Measurements from ENCODE around the gene SEMA4A.

SEMA4A gene

GRCh38 chr1:156157966-156158365, 4.6 kb downstream of the SEMA4A start:
- Histone ChIP-seq H3K9ac (ENCODE audit: low read length in 5 of 5) (no peak overlapping the region), H3K36me3 (ENCODE audit: control insufficient read depth in 5 of 5, insufficient read depth in 5 of 5, low read length in 5 of 5) (peaks cover 0 to under 1% (median 0%) of the 10 kb centered on the region in 5 donors), H3K27ac (ENCODE audit: low read depth, low read length) (no peak overlapping the region), H3K4me1 (ENCODE audit: control insufficient read depth in 5 of 5, insufficient read depth in 5 of 5, low read length in 5 of 5) (peaks cover 7 to 28% (median 17%) of the 10 kb centered on the region in 5 donors), H3K27me3 (ENCODE audit: control insufficient read depth in 5 of 5, insufficient read depth in 4 of 5, low read length in 5 of 5) (no peaks in the 10 kb centered on the region), H3K4me3 (ENCODE audit: low read depth in 1 of 5, low read length in 5 of 5) (no peak overlapping the region), H3K9me3 (ENCODE audit: control insufficient read depth in 5 of 5, low read length in 5 of 5) (no peaks in the 10 kb centered on the region)

- Histone ChIP-seq H3K36me3 (ENCODE audit: control insufficient read depth in 5 of 5, insufficient read depth in 5 of 5, low read length in 5 of 5) (peaks cover 0 to 2% (median 0%) of the 10 kb centered on the region in 5 donors), H3K4me3 (ENCODE audit: low read depth in 1 of 5, low read length in 5 of 5) (peak overlapping the region; percentile 19 to 76 (median 66)), H3K9ac (ENCODE audit: low read length in 5 of 5) (peak overlapping the region in 3 of 5 donors; percentile 12 to 73 (median 68)), H3K9me3 (ENCODE audit: control insufficient read depth in 5 of 5, low read length in 5 of 5) (no peaks in the 10 kb centered on the region), H3K27ac (ENCODE audit: low read depth, low read length) (peak overlapping the region; percentile 38), H3K27me3 (ENCODE audit: control insufficient read depth in 5 of 5, insufficient read depth in 4 of 5, low read length in 5 of 5) (no peaks in the 10 kb centered on the region), H3K4me1 (ENCODE audit: control insufficient read depth in 5 of 5, insufficient read depth in 5 of 5, low read length in 5 of 5) (peaks cover 7 to 30% (median 17%) of the 10 kb centered on the region in 5 donors)
These were observed 6.8 kb downstream of the SEMA4A start for GRCh38 chr1:156160000-156160742.

- peak overlapping the region in 3 of 5 donors; percentile 12 to 73 (median 68) for H3K9ac ChIP-seq (ENCODE audit: low read length in 5 of 5)
- H3K27me3 ChIP-seq (ENCODE audit: control insufficient read depth in 5 of 5, insufficient read depth in 4 of 5, low read length in 5 of 5), result no peaks in the 10 kb centered on the region
- peaks cover 0 to 2% (median 0%) of the 10 kb centered on the region in 5 donors for H3K36me3 ChIP-seq (ENCODE audit: control insufficient read depth in 5 of 5, insufficient read depth in 5 of 5, low read length in 5 of 5)
- peak overlapping the region; percentile 19 to 76 (median 66) for H3K4me3 ChIP-seq (ENCODE audit: low read depth in 1 of 5, low read length in 5 of 5)
- peaks cover 7 to 30% (median 17%) of the 10 kb centered on the region in 5 donors for H3K4me1 ChIP-seq (ENCODE audit: control insufficient read depth in 5 of 5, insufficient read depth in 5 of 5, low read length in 5 of 5)
- peak overlapping the region; percentile 38 for H3K27ac ChIP-seq (ENCODE audit: low read depth, low read length)
- no peaks in the 10 kb centered on the region for H3K9me3 ChIP-seq (ENCODE audit: control insufficient read depth in 5 of 5, low read length in 5 of 5)
These were observed 7.4 kb downstream of the SEMA4A start for GRCh38 chr1:156160743-156161171.

GRCh38 chr1:156162430-156163037, 9.1 kb downstream of the SEMA4A start:
- Histone ChIP-seq H3K27me3 (ENCODE audit: control insufficient read depth in 5 of 5, insufficient read depth in 4 of 5, low read length in 5 of 5) (no peaks in the 10 kb centered on the region), H3K36me3 (ENCODE audit: control insufficient read depth in 5 of 5, insufficient read depth in 5 of 5, low read length in 5 of 5) (peaks cover 0 to 2% (median 0%) of the 10 kb centered on the region in 5 donors), H3K9ac (ENCODE audit: low read length in 5 of 5) (peak overlapping the region in 1 of 5 donors; percentile 7), H3K9me3 (ENCODE audit: control insufficient read depth in 5 of 5, low read length in 5 of 5) (no peaks in the 10 kb centered on the region), H3K4me3 (ENCODE audit: low read depth in 1 of 5, low read length in 5 of 5) (no peak overlapping the region), H3K4me1 (ENCODE audit: control insufficient read depth in 5 of 5, insufficient read depth in 5 of 5, low read length in 5 of 5) (peaks cover 7 to 30% (median 17%) of the 10 kb centered on the region in 5 donors), H3K27ac (ENCODE audit: low read depth, low read length) (no peak overlapping the region)

- no peaks in the 10 kb centered on the region for H3K27me3 ChIP-seq (ENCODE audit: control insufficient read depth in 5 of 5, insufficient read depth in 4 of 5, low read length in 5 of 5)
- no peaks in the 10 kb centered on the region for H3K9me3 ChIP-seq (ENCODE audit: control insufficient read depth in 5 of 5, low read length in 5 of 5)
- H3K4me3 ChIP-seq (ENCODE audit: low read depth in 1 of 5, low read length in 5 of 5), result no peak overlapping the region
- H3K9ac ChIP-seq (ENCODE audit: low read length in 5 of 5), result no peak overlapping the region
- no peak overlapping the region for H3K27ac ChIP-seq (ENCODE audit: low read depth, low read length)
- peaks cover 0 to 2% (median 0%) of the 10 kb centered on the region in 5 donors for H3K36me3 ChIP-seq (ENCODE audit: control insufficient read depth in 5 of 5, insufficient read depth in 5 of 5, low read length in 5 of 5)
- H3K4me1 ChIP-seq (ENCODE audit: control insufficient read depth in 5 of 5, insufficient read depth in 5 of 5, low read length in 5 of 5), result peaks cover 7 to 30% (median 17%) of the 10 kb centered on the region in 5 donors
These were observed 10.3 kb downstream of the SEMA4A start for GRCh38 chr1:156163712-156164111.

- no peak overlapping the region for H3K4me3 ChIP-seq (ENCODE audit: low read depth in 1 of 5, low read length in 5 of 5)
- no peaks in the 10 kb centered on the region for H3K27me3 ChIP-seq (ENCODE audit: control insufficient read depth in 5 of 5, insufficient read depth in 4 of 5, low read length in 5 of 5)
- H3K9me3 ChIP-seq (ENCODE audit: control insufficient read depth in 5 of 5, low read length in 5 of 5), result no peaks in the 10 kb centered on the region
- H3K27ac ChIP-seq (ENCODE audit: low read depth, low read length), result no peak overlapping the region
- peaks cover 0 to 2% (median 0%) of the 10 kb centered on the region in 5 donors for H3K36me3 ChIP-seq (ENCODE audit: control insufficient read depth in 5 of 5, insufficient read depth in 5 of 5, low read length in 5 of 5)
- no peak overlapping the region for H3K9ac ChIP-seq (ENCODE audit: low read length in 5 of 5)
- peaks cover 7 to 30% (median 17%) of the 10 kb centered on the region in 5 donors for H3K4me1 ChIP-seq (ENCODE audit: control insufficient read depth in 5 of 5, insufficient read depth in 5 of 5, low read length in 5 of 5)
These were observed 10.9 kb downstream of the SEMA4A start for GRCh38 chr1:156164125-156164831.

- H3K27ac ChIP-seq (ENCODE audit: low read depth, low read length), result no peak overlapping the region
These were observed 11.7 kb downstream of the SEMA4A start for GRCh38 chr1:156165083-156165482.

GRCh38 chr1:156167536-156167935, 14.2 kb downstream of the SEMA4A start:
- H3K27ac ChIP-seq (ENCODE audit: low read depth, low read length), result no peak overlapping the region
- H3K27me3 ChIP-seq (ENCODE audit: control insufficient read depth in 5 of 5, insufficient read depth in 4 of 5, low read length in 5 of 5), result no peaks in the 10 kb centered on the region
- no peak overlapping the region for H3K4me3 ChIP-seq (ENCODE audit: low read depth in 1 of 5, low read length in 5 of 5)
- H3K9me3 ChIP-seq (ENCODE audit: control insufficient read depth in 5 of 5, low read length in 5 of 5), result no peaks in the 10 kb centered on the region
- peaks cover 0 to 6% (median 0%) of the 10 kb centered on the region in 5 donors for H3K4me1 ChIP-seq (ENCODE audit: control insufficient read depth in 5 of 5, insufficient read depth in 5 of 5, low read length in 5 of 5)
- peaks cover 0 to 2% (median 0%) of the 10 kb centered on the region in 5 donors for H3K36me3 ChIP-seq (ENCODE audit: control insufficient read depth in 5 of 5, insufficient read depth in 5 of 5, low read length in 5 of 5)
- no peak overlapping the region for H3K9ac ChIP-seq (ENCODE audit: low read length in 5 of 5)

More at GRCh38 chr1:156165083-156165482, 11.7 kb downstream of the SEMA4A start:
- Histone ChIP-seq H3K9ac (ENCODE audit: low read length in 5 of 5) (no peak overlapping the region), H3K4me1 (ENCODE audit: control insufficient read depth in 5 of 5, insufficient read depth in 5 of 5, low read length in 5 of 5) (peaks cover 5 to 28% (median 14%) of the 10 kb centered on the region in 5 donors), H3K9me3 (ENCODE audit: control insufficient read depth in 5 of 5, low read length in 5 of 5) (no peaks in the 10 kb centered on the region), H3K36me3 (ENCODE audit: control insufficient read depth in 5 of 5, insufficient read depth in 5 of 5, low read length in 5 of 5) (peaks cover 0 to 2% (median 0%) of the 10 kb centered on the region in 5 donors), H3K27me3 (ENCODE audit: control insufficient read depth in 5 of 5, insufficient read depth in 4 of 5, low read length in 5 of 5) (no peaks in the 10 kb centered on the region), H3K4me3 (ENCODE audit: low read depth in 1 of 5, low read length in 5 of 5) (no peak overlapping the region)

GRCh38 chr1:156172696-156173470, 19.5 kb downstream of the SEMA4A start:
- Histone ChIP-seq H3K9ac (ENCODE audit: low read length in 5 of 5) (no peak overlapping the region), H3K4me1 (ENCODE audit: control insufficient read depth in 5 of 5, insufficient read depth in 5 of 5, low read length in 5 of 5) (no peaks in the 10 kb centered on the region), H3K27me3 (ENCODE audit: control insufficient read depth in 5 of 5, insufficient read depth in 4 of 5, low read length in 5 of 5) (no peaks in the 10 kb centered on the region), H3K27ac (ENCODE audit: low read depth, low read length) (no peak overlapping the region), H3K9me3 (ENCODE audit: control insufficient read depth in 5 of 5, low read length in 5 of 5) (no peaks in the 10 kb centered on the region), H3K4me3 (ENCODE audit: low read depth in 1 of 5, low read length in 5 of 5) (no peak overlapping the region), H3K36me3 (ENCODE audit: control insufficient read depth in 5 of 5, insufficient read depth in 5 of 5, low read length in 5 of 5) (peaks cover 0 to 16% (median 14%) of the 10 kb centered on the region in 5 donors)

Data from subcutaneous abdominal adipose tissue (tissue), 5 donors.